Tongue (tissue), 2 donors: ENCODE results near the gene FRK. TPM values are rescaled to one million over a fixed set of nuclear protein-coding genes. Genes with fewer than 3 reads are reported as not detected.
A peak's percentile ranks its signal among the peaks of the same experiment; 100 is the strongest.
"Not testable (repeated sequence)": the region's sequence is repeated elsewhere in the genome, so short reads cannot be mapped to it uniquely, and the experiment has no call there.

Experiments
- DNase-seq: peaks from one replicate; pipeline ENCODE4 v3.0.0-alpha.2; 2015
- total RNA-seq: library from RNA; depleted of rRNA; stranded (reverse); fragments of >200 nt; gene quantifications from one replicate; pipeline ENCODE4 v1.2.3, GENCODE V29; 2014

FRK gene
- total RNA-seq, 1 donor from 2014 or later = 2.7 TPM

GRCh38 chr6:115937502-115937901, 123.2 kb downstream of the FRK start:
- DNase-seq = not testable (repeated sequence)

DNA sequence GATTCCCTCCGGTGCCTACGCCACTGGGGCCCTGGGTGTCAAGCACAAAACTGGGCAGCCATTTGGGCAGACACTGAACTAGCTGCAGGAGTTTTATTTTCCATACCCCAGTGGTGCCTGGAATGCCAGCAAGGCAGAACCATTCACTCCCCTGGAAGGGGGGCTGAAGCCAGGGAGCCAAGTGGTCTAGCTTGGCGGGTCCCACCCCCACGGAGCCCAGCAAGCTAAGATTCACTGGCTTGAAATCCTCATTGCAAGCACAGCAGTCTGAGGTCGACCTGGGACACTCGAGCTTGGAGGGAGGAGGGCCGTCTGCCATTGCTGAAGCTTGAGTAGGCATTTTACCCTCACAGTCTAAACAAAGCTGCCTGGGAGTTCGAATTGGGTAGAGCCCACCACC, 125.3 kb downstream of the FRK start:
- DNase-seq = no peak

DNA sequence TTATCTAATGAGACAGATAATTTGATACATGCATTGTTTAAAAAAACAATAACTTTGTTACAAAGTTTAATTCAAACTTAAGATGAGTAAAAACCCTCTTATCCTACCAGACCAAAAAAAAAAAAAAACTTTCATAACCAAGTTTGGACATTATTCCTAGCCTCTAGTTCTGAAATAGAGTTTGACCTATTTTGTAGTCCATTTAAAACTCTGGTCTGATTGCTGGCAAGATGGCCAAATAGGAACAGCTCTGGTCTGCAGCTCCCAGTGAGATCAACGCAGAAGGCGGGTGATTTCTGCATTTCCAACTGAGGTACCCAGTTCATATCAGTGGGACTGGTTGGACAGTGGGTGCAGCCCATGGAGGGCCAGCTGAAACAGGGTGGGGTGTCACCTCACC, 125.9 kb downstream of the FRK start:
- no peak for DNase-seq

GRCh38 chr6:115934145-115934544, 126.5 kb downstream of the FRK start:
- DNase-seq = no peak

- no peak for DNase-seq
Observed at GRCh38 chr6:115932481-115932880, 128.2 kb downstream of the FRK start.

- not testable (repeated sequence) for DNase-seq
Observed at GRCh38 chr6:115928000-115928399, 132.7 kb downstream of the FRK start.

DNA sequence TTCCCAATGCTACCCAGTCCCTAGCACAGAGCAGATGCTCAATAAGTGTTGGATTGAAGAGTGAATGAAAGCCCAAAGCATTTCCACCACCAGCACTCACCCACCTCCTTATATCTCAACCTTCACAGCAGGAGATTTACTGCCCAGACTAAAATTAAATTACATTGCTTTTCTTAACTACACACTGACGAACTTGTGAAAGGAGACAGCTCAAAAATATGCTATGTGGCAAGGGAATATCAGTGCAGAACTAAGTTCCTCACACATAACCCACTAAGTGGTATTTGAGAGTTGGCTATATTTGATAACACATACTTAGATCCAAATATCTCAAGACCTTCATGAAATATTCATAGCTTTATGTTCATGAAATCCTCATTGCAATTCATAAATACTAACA, 137.7 kb downstream of the FRK start:
- no peak for DNase-seq

DNA sequence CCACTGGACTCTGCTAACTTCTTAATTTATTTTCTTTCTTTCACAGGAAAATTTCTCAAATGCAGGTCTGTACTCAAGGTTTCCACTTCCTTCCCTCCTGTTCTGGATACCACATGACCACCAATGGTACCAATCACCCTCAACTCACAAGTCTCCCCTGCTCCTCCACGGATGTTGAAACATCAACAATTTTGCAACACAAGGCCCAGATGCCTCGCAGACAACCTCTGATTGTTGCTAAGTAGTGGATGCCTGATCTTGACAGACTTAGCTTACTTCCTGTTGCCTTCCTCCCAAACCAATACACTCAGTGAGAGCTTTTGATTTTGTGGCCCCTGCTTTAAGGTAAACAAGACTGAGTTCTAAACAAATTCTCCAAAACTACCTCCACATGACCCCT, 146.6 kb downstream of the FRK start:
- no peak for DNase-seq

DNA sequence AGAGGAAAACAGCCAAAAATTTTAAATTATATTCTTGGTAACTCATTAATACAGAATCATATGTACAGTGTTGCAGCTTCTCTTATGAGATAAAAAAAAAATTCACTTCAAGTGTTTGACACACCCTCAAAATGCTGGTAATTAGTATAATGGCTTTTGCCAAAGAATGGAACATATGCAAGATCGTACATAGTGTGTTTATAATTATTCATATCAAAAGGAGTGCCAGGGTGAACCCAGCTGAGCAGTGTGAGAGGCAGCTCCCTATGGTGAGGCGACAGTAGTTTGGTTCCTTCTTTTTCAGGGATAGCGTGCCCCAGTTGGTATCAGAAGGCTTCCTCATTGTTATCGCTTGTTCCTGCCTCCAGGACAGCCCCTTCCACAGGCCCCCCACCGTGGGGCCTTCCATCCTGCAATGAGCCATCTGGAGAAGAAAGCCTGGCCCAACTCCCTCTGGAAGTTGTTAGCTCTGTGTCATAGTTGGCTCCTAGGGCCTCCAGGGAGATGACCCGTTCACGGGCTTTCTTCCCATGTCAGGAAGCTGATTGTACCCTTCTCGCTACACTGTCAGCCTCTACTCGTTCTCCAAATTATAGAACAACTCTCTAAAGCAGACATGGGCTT, 150.7 kb downstream of the FRK start:
- no peak for DNase-seq

DNA sequence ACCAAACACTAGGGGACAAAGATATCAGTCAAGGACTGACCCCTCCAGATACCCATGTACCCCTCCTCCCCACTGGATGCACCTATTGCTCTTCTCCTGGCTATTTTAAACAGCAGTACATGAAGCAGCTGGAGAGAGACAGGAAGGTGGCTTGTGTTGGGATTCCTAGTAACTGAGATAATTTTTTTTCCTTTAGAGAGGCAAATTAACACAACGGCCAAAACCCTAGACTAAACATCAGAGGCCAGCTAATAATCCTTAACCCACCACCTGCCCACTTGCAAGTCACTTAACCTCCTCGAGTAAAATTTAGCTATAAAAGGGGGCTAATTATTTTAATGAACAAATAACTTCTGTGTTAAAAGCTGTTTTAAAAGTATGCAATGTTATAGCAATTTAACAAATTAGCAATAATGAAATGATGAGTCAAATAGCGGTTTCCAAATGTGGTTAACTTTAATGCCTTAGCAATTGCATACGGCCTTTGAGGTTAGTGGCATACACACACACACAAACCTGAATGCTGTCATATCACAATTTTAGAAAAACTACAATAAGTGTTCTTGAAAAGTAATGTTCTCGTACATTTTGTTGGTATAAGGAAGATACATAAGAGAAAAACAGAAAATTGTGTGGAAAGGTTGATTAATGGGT, 151.7 kb downstream of the FRK start:
- DNase-seq = no peak

GRCh38 chr6:115905471-115905870, 155.2 kb downstream of the FRK start:
- no peak for DNase-seq

GRCh38 chr6:115902436-115902835, 158.3 kb downstream of the FRK start:
- DNase-seq = peak; percentile 12

- no peak for DNase-seq
Observed at GRCh38 chr6:115901896-115902295, 158.8 kb downstream of the FRK start.

DNA sequence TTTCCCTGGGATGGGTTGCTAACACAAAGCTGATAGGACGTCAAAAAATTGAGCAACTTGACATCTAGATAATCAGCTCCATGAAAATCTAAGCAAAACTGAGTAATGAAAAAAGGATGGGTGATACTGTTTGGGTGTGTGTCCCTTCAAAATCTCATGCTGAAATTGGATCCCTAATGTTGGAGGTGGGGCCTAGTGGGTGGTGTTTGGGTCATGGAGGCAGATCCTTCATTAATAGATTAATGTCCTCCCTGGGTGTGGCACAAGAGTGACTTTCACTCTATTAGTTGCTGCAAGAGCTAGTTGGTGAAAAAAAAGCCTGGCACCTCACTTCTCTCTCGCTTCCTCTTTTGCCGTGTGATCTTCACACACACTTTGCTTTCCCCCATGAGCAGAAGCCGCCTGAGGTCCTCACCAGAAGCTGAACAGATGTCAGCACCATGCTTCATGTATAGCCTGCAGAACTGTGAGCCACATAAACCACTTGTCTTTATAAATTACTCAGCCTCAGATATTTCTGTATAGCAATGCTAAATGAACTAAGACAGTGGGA, 160.9 kb downstream of the FRK start:
- DNase-seq = no peak

DNA sequence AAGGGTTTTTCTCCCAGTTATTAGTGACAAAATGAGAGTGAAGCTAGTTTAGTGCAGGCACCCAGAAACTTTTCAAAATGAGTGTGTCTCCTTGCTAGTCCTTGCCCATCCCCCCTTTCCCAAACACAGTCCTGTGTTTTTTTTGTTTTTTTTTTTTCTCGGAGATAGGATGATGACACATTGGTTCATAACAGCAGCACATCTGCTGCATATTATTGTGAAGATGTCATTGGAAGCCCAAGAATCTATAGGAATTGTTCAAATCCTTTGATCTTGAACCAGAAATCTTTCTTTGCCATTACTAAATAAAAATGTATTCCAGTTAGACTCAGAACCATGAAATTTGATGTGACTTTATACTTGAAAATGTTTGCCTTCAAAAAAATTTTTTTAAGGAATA, 162.4 kb downstream of the FRK start:
- DNase-seq = no peak

DNA sequence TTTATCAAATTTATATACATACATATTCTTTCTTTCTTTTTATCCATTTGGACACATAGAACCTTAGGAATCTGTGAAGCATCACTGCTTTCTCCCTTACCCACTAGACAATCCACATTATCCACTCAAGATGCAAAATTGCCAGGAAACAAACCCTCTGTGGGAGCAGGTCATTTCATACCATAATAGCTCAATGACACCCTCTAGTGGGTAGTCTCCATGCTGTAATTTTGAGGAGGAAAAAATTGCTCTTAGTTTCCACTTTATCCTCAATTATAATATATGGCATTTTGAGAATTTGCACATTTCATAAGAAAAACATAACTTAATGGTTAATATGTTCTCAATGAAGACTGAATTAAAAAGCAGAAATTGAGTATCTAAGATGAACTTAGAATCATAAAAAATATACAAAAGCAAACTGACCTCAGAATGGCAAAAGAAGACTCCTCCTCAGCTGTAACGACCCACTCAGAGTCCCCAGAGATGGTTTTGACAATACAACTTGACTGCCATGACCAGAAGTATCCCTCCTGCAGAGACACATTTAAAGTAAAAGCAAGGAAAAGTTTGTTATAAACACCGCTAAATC, 164.1 kb downstream of the FRK start:
- peak; percentile 76 for DNase-seq

GRCh38 chr6:115894426-115894992, 166.2 kb downstream of the FRK start:
- DNase-seq = no peak

GRCh38 chr6:115891750-115892149, 168.9 kb downstream of the FRK start:
- no peak for DNase-seq

- no peak for DNase-seq
Observed at GRCh38 chr6:115891111-115891669, 169.5 kb downstream of the FRK start.

- DNase-seq = no peak
Observed at GRCh38 chr6:115890238-115890637, 170.5 kb downstream of the FRK start.

DNA sequence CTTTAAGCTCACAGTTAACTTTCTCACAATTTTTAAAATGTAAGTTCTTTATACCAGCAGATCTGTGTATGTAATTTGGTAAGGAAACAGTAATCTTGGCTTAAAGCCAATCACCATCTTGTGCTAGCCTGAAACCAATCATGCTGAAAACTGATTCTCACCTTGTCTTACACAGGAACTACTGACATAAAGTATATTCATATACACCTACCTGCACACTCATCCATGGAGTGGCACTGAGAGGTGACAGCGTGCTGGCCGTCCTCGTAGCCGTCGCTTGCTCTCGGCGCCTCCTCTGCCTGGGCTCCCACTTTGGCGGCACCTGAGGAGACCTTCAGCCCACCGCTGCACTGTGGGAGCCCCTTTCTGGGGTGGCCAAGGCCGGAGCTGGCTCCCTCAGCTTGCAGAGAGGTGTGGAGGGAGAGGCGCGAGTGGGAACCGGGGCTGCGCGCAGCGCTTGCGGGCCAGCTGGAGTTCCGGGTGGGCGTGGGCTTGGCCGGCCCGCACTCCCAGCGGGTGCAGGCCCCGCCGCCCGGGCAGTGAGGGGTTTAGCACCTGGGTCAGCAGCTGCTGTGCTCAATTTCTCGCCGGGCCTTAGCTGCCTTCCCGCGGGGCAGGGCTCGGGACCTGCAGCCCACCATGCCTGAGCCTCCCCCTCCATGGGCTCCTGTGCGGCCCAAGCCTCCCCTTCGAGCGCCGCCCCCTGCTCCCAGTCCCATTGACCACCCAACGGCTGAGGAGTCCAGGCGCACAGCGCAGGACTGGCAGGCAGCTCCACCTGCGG, 171.8 kb downstream of the FRK start:
- DNase-seq = not testable (repeated sequence)

- DNase-seq = no peak
Observed at GRCh38 chr6:115887891-115888290, 172.8 kb downstream of the FRK start.
